HUES6 (cell line): ENCODE measurements around the gene SOS1.

ENCODE experiments used
- H3K27ac ChIP-seq: 2 replicates; pipeline ENCODE4 v1.7.0; 2013; ENCODE audit warnings: low read depth, mild to moderate bottlenecking, low read length, inconsistent platforms
- H3K27me3 ChIP-seq: 2 replicates; pipeline ENCODE4 v1.6.1; 2013; ENCODE audit warnings: low read length; ENCODE audit not compliant: control insufficient read depth, insufficient read depth
- H3K36me3 ChIP-seq: 2 replicates; pipeline ENCODE4 v1.6.1; 2013; ENCODE audit warnings: low read length; ENCODE audit not compliant: control insufficient read depth, insufficient read depth
- H3K4me1 ChIP-seq: 2 replicates; pipeline ENCODE4 v1.6.1; 2013; ENCODE audit warnings: low read length; ENCODE audit not compliant: control insufficient read depth, insufficient read depth
- H3K4me3 ChIP-seq: 2 replicates; pipeline ENCODE4 v1.5.1; 2013; ENCODE audit warnings: low read depth, low read length
- H3K9ac ChIP-seq: one replicate; pipeline ENCODE4 v1.6.1; 2013; ENCODE audit warnings: mild to moderate bottlenecking, low read length
- H3K9me3 ChIP-seq: 2 replicates; pipeline ENCODE4 v1.6.1; 2013; ENCODE audit warnings: low read depth, low read length; ENCODE audit not compliant: control insufficient read depth, insufficient read depth

SOS1 gene

DNA sequence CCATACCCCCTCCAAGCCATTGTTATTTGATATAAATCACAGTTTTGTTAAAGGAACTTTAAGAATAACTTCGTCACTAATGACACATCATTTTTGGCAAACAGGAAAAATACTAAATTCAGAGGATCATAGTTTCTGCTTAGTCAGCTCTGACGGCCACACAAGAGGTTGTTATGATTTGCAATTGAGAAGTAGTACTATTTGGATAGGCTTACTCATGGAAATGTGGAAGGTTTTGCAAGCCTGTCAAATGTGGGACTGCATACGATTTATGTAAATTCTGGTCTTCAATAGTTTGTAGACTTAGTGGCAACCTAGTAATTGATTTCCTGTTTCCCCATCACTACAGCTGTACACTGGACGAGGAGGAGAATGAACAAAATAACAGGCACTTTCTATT is 123.1 kb downstream of the SOS1 start:
- no peak overlapping the region for H3K27ac ChIP-seq
- no peaks in the 10 kb centered on the region for H3K9me3 ChIP-seq
- H3K4me1 ChIP-seq, result peaks cover 8% of the 10 kb centered on the region; the same call in 1 of the 2 replicates
- no peaks in the 10 kb centered on the region for H3K27me3 ChIP-seq
- H3K9ac ChIP-seq, result no peak overlapping the region
- H3K36me3 ChIP-seq, result peaks cover 41% of the 10 kb centered on the region
- H3K4me3 ChIP-seq, result no peak overlapping the region

DNA sequence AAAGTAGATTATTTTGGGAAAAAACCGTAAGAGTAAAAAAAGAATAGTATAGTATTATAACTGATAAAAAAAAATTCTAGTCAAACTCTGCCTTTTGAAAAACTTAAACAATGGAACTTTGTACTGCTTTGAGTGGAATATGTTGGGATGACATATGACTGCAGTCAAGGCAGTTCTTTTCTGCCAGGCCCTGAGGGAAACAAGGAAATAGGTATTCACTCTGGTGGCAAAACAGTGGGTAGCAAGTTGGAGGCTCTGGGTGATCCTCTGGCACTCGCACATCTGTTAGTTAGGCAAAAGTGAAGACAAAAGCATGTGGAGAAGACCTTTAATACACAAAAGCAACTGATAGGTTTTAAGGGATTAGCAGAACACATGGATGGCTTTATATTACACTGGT is 129.0 kb downstream of the SOS1 start:
- no peaks in the 10 kb centered on the region for H3K9me3 ChIP-seq
- no peaks in the 10 kb centered on the region for H3K27me3 ChIP-seq
- H3K4me3 ChIP-seq, result no peak overlapping the region
- no peaks in the 10 kb centered on the region for H3K4me1 ChIP-seq
- no peak overlapping the region for H3K9ac ChIP-seq
- peaks cover 20% of the 10 kb centered on the region for H3K36me3 ChIP-seq
- H3K27ac ChIP-seq, result no peak overlapping the region

GRCh38 chr2:38988716-38989115 is 132.1 kb downstream of the SOS1 start:
- no peak overlapping the region for H3K9ac ChIP-seq
- H3K4me1 ChIP-seq, result no peaks in the 10 kb centered on the region
- peaks cover 24% of the 10 kb centered on the region for H3K36me3 ChIP-seq

DNA sequence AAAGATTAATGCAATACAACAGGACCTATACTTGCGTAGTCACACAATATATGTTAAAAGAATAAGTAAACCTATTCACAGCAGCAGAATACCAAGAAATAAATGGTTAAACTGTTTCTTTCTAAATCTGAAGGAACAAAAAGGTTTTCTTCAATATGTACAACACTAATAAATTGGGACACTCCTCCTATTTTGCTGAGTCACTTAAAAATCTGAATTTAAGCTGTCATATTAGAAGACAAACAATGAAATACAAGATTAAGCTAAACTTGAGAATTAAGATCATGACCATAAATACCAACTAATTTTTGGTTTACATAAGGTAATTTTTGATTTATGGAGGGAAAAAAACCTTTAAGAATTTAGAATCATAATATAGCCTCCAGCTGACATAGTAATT is 138.4 kb downstream of the SOS1 start:
- H3K9me3 ChIP-seq, result no peaks in the 10 kb centered on the region
- no peak overlapping the region for H3K4me3 ChIP-seq
- no peaks in the 10 kb centered on the region; the same call in 1 of the 2 replicates for H3K4me1 ChIP-seq

More at GRCh38 chr2:38988716-38989115, 132.1 kb downstream of the SOS1 start:
- Histone ChIP-seq H3K4me3 (no peak overlapping the region), H3K9me3 (no peaks in the 10 kb centered on the region), H3K27me3 (no peaks in the 10 kb centered on the region), H3K27ac (no peak overlapping the region)

GRCh38 chr2:38981670-38982357 is 139.0 kb downstream of the SOS1 start:
- Histone ChIP-seq H3K9me3 (no peaks in the 10 kb centered on the region), H3K27ac (no peak overlapping the region), H3K4me1 (no peaks in the 10 kb centered on the region; the same call in 1 of the 2 replicates), H3K27me3 (no peaks in the 10 kb centered on the region), H3K9ac (no peak overlapping the region), H3K36me3 (peaks cover 20% of the 10 kb centered on the region), H3K4me3 (no peak overlapping the region)

More for the DNA sequence above, 138.4 kb downstream of the SOS1 start:
- Histone ChIP-seq H3K9ac (no peak overlapping the region), H3K27ac (no peak overlapping the region), H3K36me3 (peaks cover 24% of the 10 kb centered on the region), H3K27me3 (no peaks in the 10 kb centered on the region)

- Histone ChIP-seq H3K27me3 (no peaks in the 10 kb centered on the region), H3K4me1 (no peaks in the 10 kb centered on the region; the same call in 1 of the 2 replicates), H3K9ac (no peak overlapping the region), H3K4me3 (no peak overlapping the region), H3K9me3 (no peaks in the 10 kb centered on the region), H3K27ac (no peak overlapping the region), H3K36me3 (peaks cover 19% of the 10 kb centered on the region)
These were observed 139.7 kb downstream of the SOS1 start for GRCh38 chr2:38981003-38981669.

DNA sequence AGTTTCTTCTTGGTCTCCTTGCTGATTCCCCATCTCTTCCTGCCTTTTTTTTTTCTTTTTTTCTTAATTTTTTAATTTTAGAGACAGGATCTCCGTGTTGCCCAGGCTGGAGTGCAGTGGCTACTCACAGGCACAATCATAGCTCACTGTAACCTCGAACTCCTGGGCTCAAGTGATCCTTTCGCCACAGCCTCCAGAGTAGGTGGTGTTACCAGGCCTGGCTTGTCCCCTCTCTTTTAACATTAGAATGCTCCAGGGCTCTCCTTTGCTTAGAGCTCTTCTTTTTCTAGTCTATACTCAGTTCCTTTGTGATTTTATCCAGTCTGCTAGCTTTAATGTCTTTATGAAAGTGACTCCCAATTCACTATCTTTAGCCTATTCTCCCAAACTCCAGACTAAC is 141.9 kb downstream of the SOS1 start:
- Histone ChIP-seq H3K36me3 (0 out of 2 replicates have a peak, but pooled peaks cover 1% of the 10 kb centered on the region), H3K9me3 (no peaks in the 10 kb centered on the region), H3K27me3 (no peaks in the 10 kb centered on the region), H3K27ac (no peak overlapping the region), H3K4me3 (no peak overlapping the region), H3K9ac (no peak overlapping the region), H3K4me1 (peaks cover 3% of the 10 kb centered on the region)

DNA sequence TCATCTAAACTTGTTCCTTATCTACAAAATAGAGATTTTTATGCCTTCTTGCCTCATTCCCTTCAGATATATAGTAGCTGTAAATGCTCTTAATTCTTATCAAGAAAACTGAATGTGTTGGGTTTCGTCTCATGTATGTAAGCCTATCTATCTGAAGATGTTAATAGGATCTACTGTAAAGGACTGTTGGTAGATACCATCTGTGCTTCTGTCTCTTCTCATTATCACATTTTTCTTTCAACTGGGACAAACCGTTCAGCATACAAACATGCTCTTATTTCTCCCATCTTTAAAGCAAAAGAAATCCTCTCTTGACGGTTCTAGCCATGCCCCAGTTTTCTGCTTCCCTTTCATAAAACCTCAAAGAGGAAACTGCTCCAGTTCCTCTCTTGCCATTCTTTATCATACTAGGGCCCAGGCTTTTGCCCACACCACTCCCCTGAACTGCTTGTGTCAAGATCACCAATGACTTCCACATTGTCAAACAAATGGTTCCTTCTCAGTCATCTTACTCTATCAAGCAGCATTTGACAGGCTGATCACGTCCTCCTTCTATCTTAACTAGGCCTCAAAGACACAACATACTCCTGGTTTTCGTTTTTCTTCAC is 142.5 kb downstream of the SOS1 start:
- no peaks in the 10 kb centered on the region for H3K36me3 ChIP-seq
- no peaks in the 10 kb centered on the region for H3K27me3 ChIP-seq
- no peak overlapping the region for H3K4me3 ChIP-seq
- peaks cover 3% of the 10 kb centered on the region for H3K4me1 ChIP-seq
- no peaks in the 10 kb centered on the region for H3K9me3 ChIP-seq
- H3K9ac ChIP-seq, result no peak overlapping the region
- H3K27ac ChIP-seq, result no peak overlapping the region

- Histone ChIP-seq H3K9me3 (no peaks in the 10 kb centered on the region), H3K27me3 (no peaks in the 10 kb centered on the region), H3K27ac (no peak overlapping the region), H3K36me3 (no peaks in the 10 kb centered on the region), H3K4me3 (no peak overlapping the region), H3K4me1 (peaks cover 3% of the 10 kb centered on the region), H3K9ac (no peak overlapping the region)
These were observed 143.8 kb downstream of the SOS1 start for GRCh38 chr2:38977047-38977446.

DNA sequence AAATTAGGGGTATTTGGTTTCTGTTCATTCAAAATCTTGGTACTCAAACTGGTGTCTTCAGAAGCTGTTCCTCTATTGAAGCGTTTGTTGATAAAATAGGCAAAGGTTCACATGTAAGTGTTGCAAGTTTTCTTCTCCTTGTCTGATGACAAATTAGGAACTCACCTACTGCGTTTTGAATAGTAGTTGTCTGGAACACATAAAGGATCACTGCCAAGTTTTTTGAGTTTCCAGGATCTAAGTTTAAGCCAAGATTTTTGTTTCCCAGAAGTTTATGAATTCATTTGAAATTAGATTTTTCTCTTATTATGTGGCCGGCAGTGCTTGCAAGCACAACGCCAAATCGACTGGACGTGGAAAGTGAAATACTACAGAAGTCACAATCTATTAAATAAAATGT is 145.8 kb downstream of the SOS1 start:
- Histone ChIP-seq H3K27me3 (no peaks in the 10 kb centered on the region), H3K27ac (no peak overlapping the region), H3K4me1 (peaks cover 3% of the 10 kb centered on the region; the same call in 1 of the 2 replicates), H3K9me3 (no peaks in the 10 kb centered on the region), H3K9ac (no peak overlapping the region), H3K4me3 (no peak overlapping the region), H3K36me3 (no peaks in the 10 kb centered on the region)

DNA sequence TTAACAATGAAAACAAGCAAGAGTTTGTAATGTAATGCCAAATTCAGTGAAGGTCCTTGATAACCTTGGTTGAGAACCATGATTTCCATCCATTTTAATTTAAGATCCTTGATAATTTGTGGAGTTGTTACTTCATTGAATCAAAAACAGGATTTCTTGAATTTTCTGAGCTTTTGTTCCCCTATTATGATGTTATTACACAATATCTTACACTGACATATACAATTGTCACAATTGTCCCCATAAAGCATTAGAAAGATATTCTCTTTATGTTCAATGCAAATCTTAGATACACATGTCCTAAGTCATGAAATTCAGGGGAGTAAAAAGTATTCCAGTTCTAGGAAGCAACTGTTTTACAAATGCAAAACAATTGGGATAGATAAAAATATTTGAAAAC is 147.6 kb downstream of the SOS1 start:
- no peak overlapping the region for H3K4me3 ChIP-seq
- peaks cover 3% of the 10 kb centered on the region; the same call in 1 of the 2 replicates for H3K4me1 ChIP-seq

More for the DNA sequence above, 147.6 kb downstream of the SOS1 start:
- Histone ChIP-seq H3K9ac (no peak overlapping the region), H3K36me3 (no peaks in the 10 kb centered on the region), H3K27ac (no peak overlapping the region), H3K9me3 (no peaks in the 10 kb centered on the region), H3K27me3 (no peaks in the 10 kb centered on the region)
